ENCODE measurements around the gene RPH3AL. TPM values are rescaled to one million over a fixed set of nuclear protein-coding genes. Genes with fewer than 3 reads are reported as not detected.

RPH3AL gene
- total RNA-seq, 2 experiments from 2014 or later = 1.2 to 2.9 TPM

- Mint-ChIP-seq H3K4me3 (no peak overlapping the region), H3K36me3 (no peaks in the 10 kb centered on the region), H3K27ac (no peak overlapping the region), H3K27me3 (no peaks in the 10 kb centered on the region), H3K4me1 (no peaks in the 10 kb centered on the region), H3K9me3 (ENCODE audit: low read depth) (no peaks in the 10 kb centered on the region)
- CTCF ChIA-PET = no interaction called here
- DNase-seq (no peak), ATAC-seq (no peak)
Measured at GRCh38 chr17:283911-284675, 68.5 kb downstream of the RPH3AL start.

GRCh38 chr17:282912-283882 lies 69.4 kb downstream of the RPH3AL start:
- CTCF ChIA-PET = no interaction called here
- no peaks in the 10 kb centered on the region for H3K27me3 Mint-ChIP-seq
- H3K9me3 Mint-ChIP-seq (ENCODE audit: low read depth) = no peaks in the 10 kb centered on the region
- no peaks in the 10 kb centered on the region for H3K36me3 Mint-ChIP-seq
- no peak overlapping the region for H3K27ac Mint-ChIP-seq
- H3K4me1 Mint-ChIP-seq = no peaks in the 10 kb centered on the region
- ATAC-seq (no peak), DNase-seq (no peak)
- no peak overlapping the region for H3K4me3 Mint-ChIP-seq

GRCh38 chr17:282000-282911 lies 70.4 kb downstream of the RPH3AL start:
- Mint-ChIP-seq H3K4me3 (no peak overlapping the region), H3K9me3 (ENCODE audit: low read depth) (no peaks in the 10 kb centered on the region), H3K4me1 (no peaks in the 10 kb centered on the region), H3K36me3 (no peaks in the 10 kb centered on the region), H3K27ac (no peak overlapping the region), H3K27me3 (no peaks in the 10 kb centered on the region)
- DNase-seq (no peak), ATAC-seq (no peak)
- CTCF ChIA-PET = no interaction called here

GRCh38 chr17:281365-281999 lies 71.1 kb downstream of the RPH3AL start:
- CTCF ChIA-PET = no interaction called here
- ATAC-seq = no peak
- H3K4me3 Mint-ChIP-seq = no peak overlapping the region

GRCh38 chr17:280901-281300 lies 71.7 kb downstream of the RPH3AL start:
- Mint-ChIP-seq H3K9me3 (ENCODE audit: low read depth) (no peaks in the 10 kb centered on the region), H3K27ac (no peak overlapping the region), H3K36me3 (no peaks in the 10 kb centered on the region), H3K27me3 (no peaks in the 10 kb centered on the region), H3K4me1 (no peaks in the 10 kb centered on the region), H3K4me3 (no peak overlapping the region)
- DNase-seq (no peak), ATAC-seq (no peak)
- CTCF ChIA-PET = no interaction called here

More at GRCh38 chr17:281365-281999, 71.1 kb downstream of the RPH3AL start:
- Mint-ChIP-seq H3K27ac (no peak overlapping the region), H3K4me1 (no peaks in the 10 kb centered on the region), H3K36me3 (no peaks in the 10 kb centered on the region), H3K27me3 (no peaks in the 10 kb centered on the region), H3K9me3 (ENCODE audit: low read depth) (no peaks in the 10 kb centered on the region)
- DNase-seq = no peak

GRCh38 chr17:280216-280615 lies 72.4 kb downstream of the RPH3AL start:
- Mint-ChIP-seq H3K9me3 (ENCODE audit: low read depth) (no peaks in the 10 kb centered on the region), H3K27me3 (no peaks in the 10 kb centered on the region), H3K4me3 (no peak overlapping the region), H3K4me1 (no peaks in the 10 kb centered on the region), H3K27ac (no peak overlapping the region), H3K36me3 (no peaks in the 10 kb centered on the region)
- ATAC-seq (no peak), DNase-seq (no peak)
- CTCF ChIA-PET = no interaction called here

- CTCF ChIA-PET = no interaction called here
- Mint-ChIP-seq H3K27me3 (no peaks in the 10 kb centered on the region), H3K27ac (no peak overlapping the region), H3K4me3 (no peak overlapping the region), H3K9me3 (ENCODE audit: low read depth) (no peaks in the 10 kb centered on the region), H3K4me1 (no peaks in the 10 kb centered on the region), H3K36me3 (no peaks in the 10 kb centered on the region)
- no peak for ATAC-seq
- DNase-seq = no peak
Measured at GRCh38 chr17:279776-280175, 72.8 kb downstream of the RPH3AL start.

- Mint-ChIP-seq H3K36me3 (no peaks in the 10 kb centered on the region), H3K9me3 (ENCODE audit: low read depth) (no peaks in the 10 kb centered on the region), H3K4me1 (no peaks in the 10 kb centered on the region), H3K4me3 (no peak overlapping the region), H3K27ac (no peak overlapping the region), H3K27me3 (no peaks in the 10 kb centered on the region)
- CTCF ChIA-PET = no interaction called here
- ATAC-seq (no peak), DNase-seq (no peak)
Measured at GRCh38 chr17:279331-279730, 73.3 kb downstream of the RPH3AL start.

GRCh38 chr17:278676-279059 lies 73.9 kb downstream of the RPH3AL start:
- H3K4me3 Mint-ChIP-seq = no peak overlapping the region
- no peaks in the 10 kb centered on the region for H3K36me3 Mint-ChIP-seq
- no peak for DNase-seq
- H3K4me1 Mint-ChIP-seq = no peaks in the 10 kb centered on the region
- H3K27me3 Mint-ChIP-seq = no peaks in the 10 kb centered on the region
- no peaks in the 10 kb centered on the region for H3K9me3 Mint-ChIP-seq (ENCODE audit: low read depth)
- CTCF ChIA-PET = no interaction called here
- H3K27ac Mint-ChIP-seq = no peak overlapping the region
- no peak for ATAC-seq

- ATAC-seq (no peak), DNase-seq (no peak)
- no peak overlapping the region for H3K4me3 Mint-ChIP-seq
- H3K27me3 Mint-ChIP-seq = no peaks in the 10 kb centered on the region
- H3K9me3 Mint-ChIP-seq (ENCODE audit: low read depth) = no peaks in the 10 kb centered on the region
- no peak overlapping the region for H3K27ac Mint-ChIP-seq
- CTCF ChIA-PET = no interaction called here
- no peaks in the 10 kb centered on the region for H3K36me3 Mint-ChIP-seq
- H3K4me1 Mint-ChIP-seq = no peaks in the 10 kb centered on the region
Measured at GRCh38 chr17:278055-278675, 74.4 kb downstream of the RPH3AL start.

GRCh38 chr17:274902-275301 lies 77.7 kb downstream of the RPH3AL start:
- no peak for ATAC-seq
- Mint-ChIP-seq H3K9me3 (ENCODE audit: low read depth) (no peaks in the 10 kb centered on the region), H3K27me3 (no peaks in the 10 kb centered on the region), H3K27ac (no peak overlapping the region), H3K4me1 (no peaks in the 10 kb centered on the region), H3K4me3 (no peak overlapping the region), H3K36me3 (no peaks in the 10 kb centered on the region)
- CTCF ChIA-PET = no interaction called here
- DNase-seq = no peak

- no peaks in the 10 kb centered on the region for H3K4me1 Mint-ChIP-seq
- no peaks in the 10 kb centered on the region for H3K9me3 Mint-ChIP-seq (ENCODE audit: low read depth)
- no peak overlapping the region for H3K4me3 Mint-ChIP-seq
- no peak overlapping the region for H3K27ac Mint-ChIP-seq
- CTCF ChIA-PET = no interaction called here
- no peaks in the 10 kb centered on the region for H3K36me3 Mint-ChIP-seq
- no peak for ATAC-seq
- DNase-seq = no peak
- H3K27me3 Mint-ChIP-seq = no peaks in the 10 kb centered on the region
Measured at GRCh38 chr17:273981-274832, 78.4 kb downstream of the RPH3AL start.
